ENCODE results near the gene NCAM1. TPM values are rescaled to one million over a fixed set of nuclear protein-coding genes. Genes with fewer than 3 reads are reported as not detected.

Gene NCAM1
- total RNA-seq, 4 donors from 2014 or later = 56.3 to 193 (median 70.2) TPM

DNA sequence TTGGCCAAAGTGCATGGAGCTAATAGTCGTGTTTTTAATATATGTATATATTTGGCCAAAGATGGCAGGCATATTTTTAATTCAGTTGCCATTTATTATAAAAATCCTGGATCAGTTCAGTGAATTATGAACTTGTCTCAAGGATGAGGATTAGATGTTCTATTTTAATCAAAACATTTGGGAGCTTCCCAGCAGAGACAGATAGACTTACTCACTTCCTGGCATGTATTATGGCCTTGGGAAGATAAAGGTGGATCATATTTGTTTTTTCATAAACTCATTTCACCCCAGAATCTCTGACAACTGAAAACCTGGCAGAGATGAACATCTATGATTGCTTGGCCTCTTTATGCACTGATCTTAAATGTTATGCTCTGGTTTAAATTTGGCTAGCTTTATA is 148.8 kb downstream of the NCAM1 start:
- H3K27me3 ChIP-seq = no peaks in the 10 kb centered on the region
- peaks cover 4 to 48% (median 5%) of the 10 kb centered on the region in 3 donors for H3K4me1 ChIP-seq
- no peaks in the 10 kb centered on the region for H3K36me3 ChIP-seq
- H3K4me3 ChIP-seq = no peak overlapping the region
- ATAC-seq = no peak
- no peaks in the 10 kb centered on the region for H3K9me3 ChIP-seq
- H3K27ac ChIP-seq = peak overlapping the region in 1 of 4 donors; percentile 44
- WGBS, 2 donors (ENCODE audit: low coverage in 1 of 2) = 20 to 32% methylated on average over 1 of the region's 1 CpG
- TF ChIP-seq POLR2AphosphoS5 (IDR thresholded peaks at IDR 0.05) = peak; percentile 11
- TF ChIP-seq POLR2A (IDR thresholded peaks at IDR 0.05) = no peak

DNA sequence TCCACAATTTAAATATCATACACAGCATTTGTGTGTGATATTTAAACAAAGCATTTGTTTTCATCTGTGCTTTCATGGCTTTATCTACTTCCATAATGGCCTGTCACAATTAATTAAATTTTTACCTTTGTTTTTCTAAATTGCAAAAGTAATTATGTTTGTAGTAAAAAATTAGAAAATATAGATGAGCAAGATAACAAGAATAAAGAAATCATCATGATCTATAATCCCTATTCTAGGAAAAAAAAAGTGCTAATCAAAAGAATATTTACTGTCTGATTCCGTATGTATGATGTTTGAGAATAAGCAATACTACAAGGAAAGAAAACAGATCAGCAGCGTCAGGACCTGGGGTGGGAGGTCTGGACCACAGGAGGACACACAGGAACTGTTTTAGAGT is 149.9 kb downstream of the NCAM1 start:
- Histone ChIP-seq H3K9me3 (no peaks in the 10 kb centered on the region), H3K36me3 (no peaks in the 10 kb centered on the region), H3K4me1 (peaks cover 4 to 40% (median 5%) of the 10 kb centered on the region in 3 donors), H3K27me3 (no peaks in the 10 kb centered on the region), H3K27ac (no peak overlapping the region), H3K4me3 (no peak overlapping the region)
- TF ChIP-seq CTCF (IDR thresholded peaks at IDR 0.05) (no peak), POLR2A (IDR thresholded peaks at IDR 0.05) (no peak), POLR2AphosphoS5 (IDR thresholded peaks at IDR 0.05) (no peak), EP300 (IDR thresholded peaks at IDR 0.05) (no peak)
- no peak for ATAC-seq
- 77 to 92% methylated on average over 2 of the region's 2 CpGs for WGBS, 2 donors (ENCODE audit: low coverage in 1 of 2)

- Histone ChIP-seq H3K27me3 (no peaks in the 10 kb centered on the region), H3K27ac (no peak overlapping the region), H3K4me1 (peaks cover 4 to 41% (median 5%) of the 10 kb centered on the region in 3 donors), H3K4me3 (no peak overlapping the region), H3K9me3 (no peaks in the 10 kb centered on the region), H3K36me3 (no peaks in the 10 kb centered on the region)
- 77 to 83% methylated on average over 3 of the region's 3 CpGs for WGBS, 2 donors (ENCODE audit: low coverage in 1 of 2)
- ATAC-seq = no peak
- no peak for TF ChIP-seq CTCF (IDR thresholded peaks at IDR 0.05)
- no peak for TF ChIP-seq POLR2AphosphoS5 (IDR thresholded peaks at IDR 0.05)
These were observed 151.1 kb downstream of the NCAM1 start for GRCh38 chr11:113112307-113112706.

DNA sequence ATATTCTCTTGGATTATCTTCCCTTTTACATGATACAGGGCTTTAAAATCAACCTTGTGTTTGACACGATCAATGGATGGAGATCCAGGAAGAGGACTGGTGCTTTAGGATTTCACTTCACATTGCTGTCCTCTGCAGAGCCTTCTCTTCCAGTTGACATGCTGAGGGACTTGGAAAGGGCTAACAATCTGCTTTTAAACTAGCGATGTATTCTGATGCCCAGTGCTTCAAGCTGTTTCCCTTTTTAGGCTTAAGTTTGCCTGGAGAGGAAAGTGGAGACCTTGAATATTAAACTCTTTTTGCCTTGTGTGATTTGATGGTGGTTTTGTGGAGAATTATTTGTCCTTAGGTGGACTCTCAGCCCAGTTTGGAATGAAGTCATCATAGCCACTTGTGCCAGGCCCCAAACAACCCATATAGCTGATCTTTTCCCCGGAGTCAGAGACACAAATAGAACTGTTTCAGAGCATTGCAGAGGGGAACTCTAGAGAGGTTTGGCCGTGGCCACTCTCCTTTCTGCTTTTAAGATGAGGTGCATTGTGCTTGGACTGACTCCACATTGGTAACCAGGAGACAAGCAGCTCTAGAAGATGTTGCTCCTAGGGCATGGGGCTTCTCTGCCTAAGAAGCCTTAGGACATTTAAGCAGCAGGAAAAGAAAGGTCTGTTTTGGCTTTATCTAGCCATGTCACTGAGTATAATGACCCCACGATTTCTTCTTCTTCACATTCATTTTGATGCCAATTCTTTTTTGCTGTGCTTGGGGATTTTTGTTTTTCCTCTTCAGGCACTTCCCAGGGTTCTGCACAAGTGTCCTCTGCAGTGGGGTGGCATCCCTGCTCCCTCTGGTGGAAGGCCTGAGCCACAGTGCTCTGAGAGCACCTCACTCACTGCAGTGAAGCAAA is 152.8 kb downstream of the NCAM1 start:
- no peaks in the 10 kb centered on the region for H3K36me3 ChIP-seq
- H3K4me3 ChIP-seq = no peak overlapping the region
- peak overlapping the region; percentile 30 to 69 (median 56) for H3K27ac ChIP-seq
- WGBS, 2 donors (ENCODE audit: low coverage in 1 of 2) = 20 to 29% methylated on average over 2 to 5 of the region's 5 CpGs
- peaks cover 4 to 56% (median 5%) of the 10 kb centered on the region in 3 donors for H3K4me1 ChIP-seq
- H3K9me3 ChIP-seq = no peaks in the 10 kb centered on the region
- peak; percentile 85 for ATAC-seq
- H3K27me3 ChIP-seq = no peaks in the 10 kb centered on the region
- TF ChIP-seq POLR2AphosphoS5 (IDR thresholded peaks at IDR 0.05) = no peak
- peak; percentile 61 to 84 (median 80) for TF ChIP-seq CTCF (IDR thresholded peaks at IDR 0.05)

- Histone ChIP-seq H3K4me3 (no peak overlapping the region), H3K36me3 (no peaks in the 10 kb centered on the region), H3K27ac (peak overlapping the region in 2 of 4 donors; percentile 56 to 69), H3K9me3 (no peaks in the 10 kb centered on the region), H3K27me3 (no peaks in the 10 kb centered on the region), H3K4me1 (peaks cover 2 to 57% (median 8%) of the 10 kb centered on the region in 3 donors)
- 82 to 84% methylated on average over 2 to 3 of the region's 3 CpGs for WGBS, 2 donors (ENCODE audit: low coverage in 1 of 2)
- no peak for ATAC-seq
- TF ChIP-seq POLR2AphosphoS5 (IDR thresholded peaks at IDR 0.05) = no peak
- no peak for TF ChIP-seq EP300 (IDR thresholded peaks at IDR 0.05)
These were observed 153.4 kb downstream of the NCAM1 start for GRCh38 chr11:113114705-113115027.

- H3K4me1 ChIP-seq = peaks cover 0 to 53% (median 8%) of the 10 kb centered on the region in 3 donors
- no peaks in the 10 kb centered on the region for H3K36me3 ChIP-seq
- ATAC-seq = no peak
- H3K27me3 ChIP-seq = no peaks in the 10 kb centered on the region
- WGBS, 2 donors (ENCODE audit: low coverage in 1 of 2) = 57% methylated on average over 1 of the region's 1 CpG; no CpG with 5 or more reads in 1 of the 2 donors
- no peaks in the 10 kb centered on the region for H3K9me3 ChIP-seq
- no peak overlapping the region for H3K4me3 ChIP-seq
- TF ChIP-seq POLR2AphosphoS5 (IDR thresholded peaks at IDR 0.05) = no peak
- no peak for TF ChIP-seq EP300 (IDR thresholded peaks at IDR 0.05)
- TF ChIP-seq POLR2A (IDR thresholded peaks at IDR 0.05) = no peak
- no peak for TF ChIP-seq CTCF (IDR thresholded peaks at IDR 0.05)
- peak overlapping the region in 2 of 4 donors; percentile 13 to 39 for H3K27ac ChIP-seq
These were observed 156.9 kb downstream of the NCAM1 start for GRCh38 chr11:113118104-113118503.
